GM19372 (cell line): ENCODE measurements around the gene COPS8.

Experiments used
- ATAC-seq: cut with Tn5 transposase; IDR thresholded peaks from one replicate; pipeline ENCODE4 v1.9.1; 2021; ENCODE audit warnings: mild to moderate bottlenecking, low read depth, moderate library complexity; ENCODE audit not compliant: unreplicated experiment

Gene COPS8

GRCh38 chr2:237129625-237130263 is 44.1 kb downstream of the COPS8 start:
- no peak for ATAC-seq

DNA sequence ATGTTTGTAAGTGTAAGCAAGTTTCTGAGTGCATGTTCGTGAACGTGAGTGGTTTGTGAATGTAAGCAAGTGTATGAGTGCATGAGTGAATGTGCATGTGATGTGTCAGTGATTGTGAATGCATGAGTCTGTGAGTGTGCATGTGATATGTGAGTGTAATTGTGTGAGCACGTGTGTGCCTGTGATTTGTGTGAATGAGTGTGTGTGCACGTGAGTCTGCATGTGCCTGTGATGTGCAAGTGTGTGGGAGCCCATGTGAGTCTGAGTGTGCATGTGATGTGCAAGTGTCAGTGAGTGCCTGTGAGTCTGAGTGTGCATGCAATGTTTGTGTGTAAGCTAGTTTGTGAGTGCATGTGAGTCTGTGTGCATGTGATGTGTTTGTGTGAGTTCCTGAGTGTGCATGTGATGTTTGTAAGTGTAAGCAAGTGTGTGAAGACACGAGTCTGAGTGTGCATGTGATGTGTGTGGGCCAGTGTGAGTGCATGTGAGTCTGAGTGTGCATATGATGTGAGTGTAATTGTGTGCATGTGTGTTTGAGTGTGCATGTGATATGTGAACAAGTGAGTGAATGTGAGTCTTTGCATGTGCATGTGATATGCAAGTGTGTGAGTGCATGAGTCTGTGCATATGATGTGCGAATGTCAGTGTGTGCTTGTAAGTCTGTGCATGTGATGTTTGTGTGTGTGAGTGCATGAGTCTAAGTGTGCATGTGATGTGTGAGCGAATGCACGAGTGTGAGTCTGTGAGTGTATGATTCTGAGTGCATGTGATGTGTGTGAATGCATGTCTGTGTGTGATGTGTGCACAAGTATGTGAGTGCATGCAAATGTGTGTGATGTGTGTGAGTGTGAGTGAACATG is 45.1 kb downstream of the COPS8 start:
- no peak for ATAC-seq

- ATAC-seq = no peak
These were observed 46.3 kb downstream of the COPS8 start for GRCh38 chr2:237131749-237132533.

GRCh38 chr2:237132799-237133198 is 47.1 kb downstream of the COPS8 start:
- no peak for ATAC-seq

- no peak for ATAC-seq
These were observed 48.9 kb downstream of the COPS8 start for GRCh38 chr2:237134321-237135230.

GRCh38 chr2:237136824-237137223 is 51.1 kb downstream of the COPS8 start:
- no peak for ATAC-seq

- no peak for ATAC-seq
These were observed 52.1 kb downstream of the COPS8 start for GRCh38 chr2:237137626-237138323.

DNA sequence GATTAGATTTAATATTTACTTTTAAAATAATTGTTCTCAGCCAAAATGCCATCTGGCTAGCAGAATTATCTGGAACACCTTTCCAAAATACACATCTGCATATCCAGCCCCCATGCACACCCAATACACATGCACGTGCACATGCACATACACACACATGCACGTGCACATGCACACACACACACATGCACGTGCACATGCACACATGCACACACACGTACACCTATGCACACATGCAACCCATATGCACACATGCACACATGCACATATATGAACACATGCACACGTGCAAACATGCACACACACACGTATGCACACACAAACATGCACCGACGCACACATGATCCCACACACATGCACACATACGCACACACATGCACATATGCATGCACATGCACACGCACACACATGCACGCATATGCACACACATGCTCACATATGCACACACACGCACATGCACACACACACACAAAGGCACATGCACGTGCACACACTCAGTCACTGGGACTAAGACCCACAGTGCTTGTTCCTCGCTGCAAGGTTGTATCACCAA is 53.5 kb downstream of the COPS8 start:
- no peak for ATAC-seq

DNA sequence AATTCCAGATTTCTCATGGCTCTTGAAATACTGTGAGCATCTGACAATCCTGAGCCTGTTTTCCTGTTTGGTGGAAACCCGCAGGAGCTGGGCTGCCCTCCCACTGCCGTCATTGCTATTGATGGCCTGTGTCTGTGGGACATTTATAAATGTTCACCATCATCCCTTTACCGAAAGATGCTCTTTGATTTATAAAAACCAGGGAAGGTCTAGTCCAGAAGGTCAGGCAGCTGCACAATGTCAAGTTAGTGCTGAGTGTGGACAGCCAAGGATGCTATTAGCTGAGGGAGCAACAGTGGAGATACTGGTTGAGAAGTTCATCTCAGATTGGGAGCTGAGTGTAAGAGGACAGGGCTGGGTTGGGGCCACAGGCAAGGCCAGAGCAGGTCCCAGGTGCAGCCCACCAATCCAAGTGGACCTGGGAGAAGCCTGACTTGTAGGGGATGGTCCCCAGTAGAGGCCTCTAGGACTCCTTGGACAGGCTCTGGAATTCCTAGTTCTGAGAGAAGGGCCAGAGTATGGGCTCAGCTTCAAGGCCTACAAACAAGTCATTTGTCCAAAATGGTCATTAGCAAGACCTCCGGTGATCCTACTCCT is 55.1 kb downstream of the COPS8 start:
- ATAC-seq = no peak

GRCh38 chr2:237141571-237142051 is 55.9 kb downstream of the COPS8 start:
- ATAC-seq = no peak

GRCh38 chr2:237143118-237143517 is 57.4 kb downstream of the COPS8 start:
- no peak for ATAC-seq

- ATAC-seq = no peak
These were observed 58.2 kb downstream of the COPS8 start for GRCh38 chr2:237143676-237144440.

GRCh38 chr2:237144516-237144915 is 58.8 kb downstream of the COPS8 start:
- ATAC-seq = no peak

- no peak for ATAC-seq
These were observed 61.6 kb downstream of the COPS8 start for GRCh38 chr2:237147317-237147716.

DNA sequence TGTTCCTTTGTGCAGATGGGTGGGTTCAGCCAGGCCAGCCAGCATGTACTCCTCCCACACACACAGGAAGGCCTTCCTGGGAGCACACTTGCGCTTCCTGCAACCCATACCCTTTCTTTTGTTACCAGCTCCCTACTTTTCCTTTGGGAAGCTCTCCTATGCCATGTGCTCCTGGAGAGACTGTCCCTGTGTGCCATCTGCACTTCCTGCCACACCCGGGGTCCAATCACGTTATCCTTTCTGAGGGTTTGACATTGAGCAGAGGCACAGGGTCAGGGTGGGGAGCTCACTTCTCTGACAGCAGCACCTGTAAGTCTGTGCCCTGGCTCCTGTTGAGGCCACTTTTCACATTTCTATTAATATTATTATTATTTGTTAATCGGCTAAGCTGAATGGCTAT is 62.9 kb downstream of the COPS8 start:
- ATAC-seq = no peak

GRCh38 chr2:237149425-237149824 is 63.7 kb downstream of the COPS8 start:
- ATAC-seq = no peak
